ENCODE results near the gene PRPF19. TPM values are rescaled to one million over a fixed set of nuclear protein-coding genes. Genes with fewer than 3 reads are reported as not detected.

Gene PRPF19
- total RNA-seq, 1 donor from 2014 or later: 74.4 TPM

- peak; percentile 90 for DNase-seq
- peaks cover 9% of the 10 kb centered on the region for H3K27me3 Mint-ChIP-seq (ENCODE audit: unreplicated experiment)
- H3K36me3 Mint-ChIP-seq (ENCODE audit: unreplicated experiment): peaks cover 5% of the 10 kb centered on the region
- H3K27ac Mint-ChIP-seq (ENCODE audit: unreplicated experiment): peak within 1 kb of the TSS; percentile 84
- H3K4me1 Mint-ChIP-seq (ENCODE audit: low read depth, unreplicated experiment): peaks cover 8% of the 10 kb centered on the region
- H3K4me3 Mint-ChIP-seq (ENCODE audit: unreplicated experiment): peak within 1 kb of the TSS; percentile 100
- H3K9me3 Mint-ChIP-seq (ENCODE audit: unreplicated experiment): peaks cover 14% of the 10 kb centered on the region
- no peak for TF ChIP-seq CTCF (IDR thresholded peaks at IDR 0.05; ENCODE audit: partially characterized antibody, unreplicated experiment)
Observed at GRCh38 chr11:60913793-60914632, 7.6 kb upstream of the PRPF19 start, which contains the start of gene TMEM109. TMEM109 (plus strand) TSS chr11:60914158; CDS start chr11:60919694, 5,536 bp downstream.

- peaks cover 8% of the 10 kb centered on the region for H3K4me1 Mint-ChIP-seq (ENCODE audit: low read depth, unreplicated experiment)
Observed at GRCh38 chr11:60912851-60913528, 6.6 kb upstream of the PRPF19 start.

GRCh38 chr11:60912223-60912850 is 6.0 kb upstream of the PRPF19 start:
- DNase-seq: no peak
- peaks cover 14% of the 10 kb centered on the region for H3K9me3 Mint-ChIP-seq (ENCODE audit: unreplicated experiment)
- H3K4me3 Mint-ChIP-seq (ENCODE audit: unreplicated experiment): peak overlapping the region; percentile 10
- H3K27ac Mint-ChIP-seq (ENCODE audit: unreplicated experiment): no peak overlapping the region
- TF ChIP-seq CTCF (IDR thresholded peaks at IDR 0.05; ENCODE audit: partially characterized antibody, unreplicated experiment): no peak
- peaks cover 14% of the 10 kb centered on the region for H3K27me3 Mint-ChIP-seq (ENCODE audit: unreplicated experiment)
- H3K36me3 Mint-ChIP-seq (ENCODE audit: unreplicated experiment): peaks cover 13% of the 10 kb centered on the region
- peaks cover 8% of the 10 kb centered on the region for H3K4me1 Mint-ChIP-seq (ENCODE audit: low read depth, unreplicated experiment)

More at GRCh38 chr11:60912851-60913528, 6.6 kb upstream of the PRPF19 start:
- no peak for TF ChIP-seq CTCF (IDR thresholded peaks at IDR 0.05; ENCODE audit: partially characterized antibody, unreplicated experiment)
- DNase-seq: no peak
- peaks cover 14% of the 10 kb centered on the region for H3K9me3 Mint-ChIP-seq (ENCODE audit: unreplicated experiment)
- peaks cover 13% of the 10 kb centered on the region for H3K36me3 Mint-ChIP-seq (ENCODE audit: unreplicated experiment)
- H3K4me3 Mint-ChIP-seq (ENCODE audit: unreplicated experiment): peak overlapping the region; percentile 100
- H3K27me3 Mint-ChIP-seq (ENCODE audit: unreplicated experiment): peaks cover 14% of the 10 kb centered on the region
- no peak overlapping the region for H3K27ac Mint-ChIP-seq (ENCODE audit: unreplicated experiment)

- Mint-ChIP-seq H3K9me3 (ENCODE audit: unreplicated experiment) (peaks cover 14% of the 10 kb centered on the region), H3K27me3 (ENCODE audit: unreplicated experiment) (peaks cover 13% of the 10 kb centered on the region), H3K4me1 (ENCODE audit: low read depth, unreplicated experiment) (peaks cover 10% of the 10 kb centered on the region), H3K27ac (ENCODE audit: unreplicated experiment) (no peak overlapping the region), H3K36me3 (ENCODE audit: unreplicated experiment) (peaks cover 13% of the 10 kb centered on the region), H3K4me3 (ENCODE audit: unreplicated experiment) (no peak overlapping the region)
- no peak for DNase-seq
- no peak for TF ChIP-seq CTCF (IDR thresholded peaks at IDR 0.05; ENCODE audit: partially characterized antibody, unreplicated experiment)
Observed at GRCh38 chr11:60910711-60911380, 4.5 kb upstream of the PRPF19 start.

Data from glutamatergic neuron (in vitro differentiated cells).